HT-29 (cell line): ENCODE measurements around the gene MKI67. TPM values are rescaled to one million over a fixed set of nuclear protein-coding genes. Genes with fewer than 3 reads are reported as not detected.
A peak's percentile ranks its signal among the peaks of the same experiment; 100 is the strongest.
"Not testable (repeated sequence)": the region's sequence is repeated elsewhere in the genome, so short reads cannot be mapped to it uniquely, and the experiment has no call there.

Experiments used
- DNase-seq: peaks from one replicate; pipeline ENCODE4 v3.0.0-alpha.2; 2015; ENCODE audit warnings: low spot score
- total RNA-seq: library from RNA; depleted of rRNA; stranded (reverse); fragments of >200 nt; shearing (Covaris generic); gene quantifications from 2 replicates; pipeline ENCODE4 v1.2.3, GENCODE V29; 2014; rRNA removed

MKI67 gene
- 49.8 and 66.9 TPM in 2 replicates for total RNA-seq

DNA sequence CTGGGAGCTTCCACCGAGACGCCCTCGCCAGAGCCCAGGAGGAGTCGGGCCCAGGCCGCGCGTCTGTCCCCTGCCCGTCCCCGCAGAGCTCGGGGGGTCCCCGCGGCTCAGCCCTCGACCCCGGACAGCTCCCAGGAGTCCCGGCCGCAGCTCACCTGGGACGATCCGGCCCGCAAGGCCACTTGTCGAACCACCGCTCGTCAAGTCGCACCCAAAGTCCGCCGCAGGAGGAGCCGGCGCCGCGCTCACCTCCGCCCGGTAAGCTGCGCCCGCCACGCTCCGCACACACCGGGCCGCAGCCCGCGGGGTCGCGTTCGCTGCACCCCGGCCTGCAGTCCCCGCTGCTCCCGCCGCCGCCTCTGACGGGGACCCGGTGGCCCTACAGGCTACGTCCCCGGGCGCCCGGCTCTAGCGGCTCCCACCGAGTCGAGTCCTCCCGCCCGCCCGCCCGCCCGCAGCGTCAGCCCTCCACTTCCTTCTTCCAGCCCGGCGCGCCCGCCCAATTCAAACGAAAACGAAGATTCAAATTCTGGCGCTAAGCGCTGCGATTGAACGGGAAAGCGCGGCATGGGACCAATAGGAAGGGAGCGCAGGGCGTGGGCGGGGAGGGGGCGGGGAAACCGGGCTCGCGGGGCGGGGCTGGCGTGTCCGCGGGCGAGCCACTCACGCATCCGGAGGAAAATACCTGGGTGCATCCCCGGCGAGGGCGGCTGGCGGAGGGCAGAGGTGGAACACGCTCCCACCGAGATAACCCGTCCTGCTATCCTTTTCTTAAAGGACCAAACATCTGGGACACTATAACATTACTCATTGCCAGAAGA, at the start of gene MKI67:
Gene MKI67, minus strand, starts transcription at position 480 of the 821 bp plus-strand sequence. CDS start 756 bp downstream, outside the sequence.
- peak; percentile 93 for DNase-seq

GRCh38 chr10:128174581-128175559, 48.6 kb upstream of the MKI67 start:
- no peak for DNase-seq

DNA sequence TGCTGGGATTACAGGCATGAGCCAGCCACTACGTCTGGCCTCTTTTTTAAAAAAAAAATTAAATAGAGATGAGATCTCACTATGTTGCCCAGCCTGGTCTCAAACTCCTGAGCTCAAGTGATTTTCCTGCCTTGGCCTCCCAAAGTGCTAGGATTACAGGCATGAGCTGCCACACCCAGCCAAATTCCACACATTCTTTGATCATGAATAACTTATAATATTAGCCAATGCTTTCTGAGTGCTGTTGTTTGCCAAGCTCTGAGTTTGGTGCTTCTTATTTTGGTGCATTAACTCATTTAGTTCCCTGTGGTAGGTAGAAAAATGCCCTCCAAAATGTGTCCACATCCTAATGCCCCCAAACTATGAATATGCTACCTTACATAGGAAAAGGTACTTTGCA, 47.2 kb upstream of the MKI67 start:
- DNase-seq, result no peak

GRCh38 chr10:128172756-128173155, 46.5 kb upstream of the MKI67 start:
- no peak for DNase-seq

- no peak for DNase-seq
Measured at GRCh38 chr10:128169811-128170379, 43.7 kb upstream of the MKI67 start.

- DNase-seq, result no peak
Measured at GRCh38 chr10:128167926-128168520, 41.8 kb upstream of the MKI67 start.

DNA sequence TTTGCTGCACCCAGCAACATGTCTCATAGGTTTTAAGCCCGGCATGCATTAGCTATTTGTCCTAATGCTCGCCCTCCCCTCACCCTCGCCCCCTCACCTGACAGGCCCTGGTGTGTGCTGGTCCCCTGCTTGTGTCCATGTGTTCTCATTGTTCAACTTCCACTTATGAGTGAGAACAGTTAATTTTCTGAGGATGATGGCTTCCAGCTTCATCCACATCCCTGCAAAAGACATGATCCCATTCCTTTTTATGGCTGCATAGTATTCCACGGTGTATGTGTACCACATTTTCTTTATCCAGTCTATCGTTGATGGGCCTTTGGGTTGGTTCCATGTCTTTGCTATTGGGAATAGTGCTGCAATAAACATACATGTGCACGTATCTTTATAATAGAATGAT, 40.9 kb upstream of the MKI67 start:
- DNase-seq, result not testable (repeated sequence)

DNA sequence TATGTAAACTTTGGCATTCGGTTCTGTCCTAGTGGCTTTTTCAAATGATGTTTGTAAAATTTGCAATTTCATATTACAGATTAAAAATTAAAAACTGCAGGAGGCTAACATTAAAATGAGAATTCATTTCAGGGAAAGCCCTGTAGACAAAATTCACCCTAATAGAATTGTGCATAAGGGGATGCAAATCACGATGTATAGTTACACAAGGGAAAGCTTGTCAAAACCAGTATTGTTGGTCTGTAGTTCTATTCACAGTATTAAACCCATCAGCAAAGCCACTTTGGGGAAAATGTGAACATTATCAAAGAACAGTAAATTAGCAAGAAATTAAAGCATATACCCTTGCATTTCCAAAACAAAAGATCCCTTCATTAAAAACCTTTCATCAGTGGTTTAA, 39.9 kb upstream of the MKI67 start:
- no peak for DNase-seq

GRCh38 chr10:128165536-128165935, 39.3 kb upstream of the MKI67 start:
- no peak for DNase-seq

DNA sequence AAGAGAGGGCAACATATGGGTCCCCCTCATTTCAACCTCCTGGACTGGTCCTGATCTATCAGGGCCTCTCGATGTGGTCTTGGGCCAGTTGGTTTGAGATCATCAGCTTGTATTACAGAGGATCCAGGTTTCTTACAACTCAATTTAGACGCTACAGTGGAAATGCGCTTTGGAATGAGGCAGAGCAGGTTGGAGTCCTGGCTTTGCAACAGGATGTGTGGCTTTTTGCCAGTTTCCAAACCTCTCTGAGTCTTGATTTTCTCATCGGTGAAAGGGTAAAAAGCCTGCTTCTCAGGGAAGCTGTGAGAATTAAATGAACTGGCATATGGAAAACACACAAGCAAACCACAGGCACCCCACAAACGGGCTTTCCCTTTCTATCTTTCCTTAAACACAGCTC, 37.5 kb upstream of the MKI67 start:
- DNase-seq, result no peak

DNA sequence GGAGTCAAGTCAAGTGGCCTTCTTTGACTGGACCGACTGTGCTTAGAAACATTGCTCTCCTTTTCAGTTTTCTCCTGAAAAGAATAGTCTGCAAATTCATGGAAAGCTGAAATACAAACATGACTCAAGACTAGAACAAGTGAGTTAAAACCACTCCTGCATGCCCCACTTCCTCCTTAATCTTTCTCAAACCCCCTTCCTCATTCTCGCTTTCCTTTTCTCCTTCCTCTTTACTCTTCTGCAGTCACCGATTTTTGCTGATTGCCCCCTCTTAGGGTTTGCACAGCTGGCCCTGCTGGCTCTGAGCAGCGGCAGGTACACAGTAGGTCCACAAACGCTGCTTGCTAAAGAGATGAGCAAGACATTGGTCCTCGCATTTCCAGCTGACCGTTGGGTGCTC, 34.8 kb upstream of the MKI67 start:
- DNase-seq, result no peak

DNA sequence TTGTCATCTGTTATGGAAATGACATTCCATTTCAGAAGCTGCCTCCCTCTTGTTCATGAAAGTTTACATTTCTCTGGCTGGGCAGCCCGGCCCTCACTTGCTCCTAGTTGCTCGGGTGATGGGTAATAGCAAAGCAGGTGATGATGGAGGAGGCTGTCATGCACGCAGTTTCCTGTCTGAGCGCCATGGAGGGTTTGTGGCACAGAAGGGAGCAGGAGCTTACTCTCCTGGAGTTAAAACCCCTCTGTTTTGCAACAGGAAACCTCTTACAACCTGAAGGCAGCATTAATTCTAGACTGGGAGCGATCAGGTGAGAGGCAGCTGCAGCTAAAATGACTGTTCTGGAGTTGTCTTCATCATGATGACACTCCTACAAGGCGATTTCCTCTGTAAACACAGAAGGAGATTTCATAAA, 34.1 kb upstream of the MKI67 start:
- DNase-seq, result no peak

GRCh38 chr10:128158021-128158795, 32.0 kb upstream of the MKI67 start:
- no peak for DNase-seq

DNA sequence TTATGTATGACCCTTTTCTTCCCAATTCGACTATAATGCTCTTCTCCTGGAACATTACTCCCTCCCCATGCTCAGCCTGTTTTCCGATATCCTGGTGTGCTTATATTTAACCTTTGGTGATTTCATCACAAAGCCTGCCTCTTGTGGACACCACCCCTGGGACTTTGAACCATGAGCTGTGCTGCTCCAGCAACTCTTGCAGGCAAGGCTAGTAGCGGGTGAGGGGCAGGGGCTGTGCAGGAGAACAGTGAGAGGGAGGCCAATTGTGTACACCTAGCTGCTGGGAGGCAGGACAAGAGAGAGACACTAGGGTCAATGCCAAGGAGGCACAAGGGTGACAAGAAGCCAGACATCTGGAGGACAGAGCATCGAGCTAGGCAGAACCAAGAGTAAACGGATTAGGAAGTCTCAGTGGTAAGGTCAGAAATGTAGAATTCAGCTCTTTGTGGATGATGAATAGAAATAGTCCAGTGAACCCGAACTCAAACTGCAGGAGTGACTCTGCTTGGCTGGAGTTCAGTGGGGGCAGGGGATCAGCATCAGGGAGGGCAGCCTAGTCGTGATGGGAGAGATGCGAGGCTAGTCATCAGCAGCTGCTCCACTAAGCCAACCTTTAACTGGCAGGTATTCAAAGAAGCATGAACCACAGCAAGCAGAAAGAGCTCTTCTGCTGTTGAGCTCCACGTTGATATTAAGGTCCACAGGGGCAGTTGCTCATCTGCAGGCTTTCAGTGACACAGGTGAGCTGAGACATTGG, 31.0 kb upstream of the MKI67 start:
- peak; percentile 56 for DNase-seq

- no peak for DNase-seq
Measured at GRCh38 chr10:128152741-128153580, 26.7 kb upstream of the MKI67 start.

- DNase-seq, result no peak
Measured at GRCh38 chr10:128151031-128151430, 24.8 kb upstream of the MKI67 start.

DNA sequence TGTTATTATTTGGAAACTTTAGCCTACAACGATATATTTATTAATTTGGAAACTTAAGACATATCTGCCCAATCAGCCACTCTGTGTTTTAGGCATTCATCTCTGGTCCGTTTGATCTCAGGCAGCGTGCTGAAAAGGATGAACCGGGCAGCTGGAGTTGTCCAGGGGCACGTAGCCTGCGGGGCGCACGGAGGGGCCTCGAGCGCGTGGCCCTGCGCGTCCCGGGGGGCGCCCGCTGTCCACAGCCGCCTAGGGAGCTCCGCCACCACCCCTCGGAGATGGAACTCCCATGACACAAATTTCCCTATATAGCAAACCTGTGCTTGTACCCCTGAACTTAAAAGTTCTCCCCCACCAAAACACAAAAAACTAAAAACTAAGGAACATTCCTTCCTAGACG, 24.3 kb upstream of the MKI67 start:
- no peak for DNase-seq

- no peak for DNase-seq
Measured at GRCh38 chr10:128150045-128150493, 23.8 kb upstream of the MKI67 start.
